Left ventricle myocardium inferior (tissue), 1 donor: ENCODE data around the gene MTERF4. TPM values are rescaled to one million over a fixed set of nuclear protein-coding genes. Genes with fewer than 3 reads are reported as not detected.

Experiments used
- DNase-seq: peaks from one replicate; pipeline ENCODE4 v3.0.0-alpha.2; 2020
- H3K27ac ChIP-seq: fragments of 200-600 bp; replicated peaks from 2 replicates; pipeline ENCODE4 v1.8.0; 2021
- H3K27me3 ChIP-seq: fragments of 200-600 bp; 2 replicates; pipeline ENCODE4 v1.8.0; 2021; ENCODE audit warnings: low read depth
- H3K36me3 ChIP-seq: fragments of 200-600 bp; 2 replicates; pipeline ENCODE4 v1.8.0; 2021
- H3K4me1 ChIP-seq: fragments of 200-600 bp; 2 replicates; pipeline ENCODE4 v1.8.0; 2021
- H3K4me3 ChIP-seq: fragments of 200-600 bp; 2 replicates; pipeline ENCODE4 v1.8.0; 2021; ENCODE audit warnings: mild to moderate bottlenecking, moderate library complexity
- H3K9me3 ChIP-seq: fragments of 200-600 bp; replicated peaks from 2 replicates; pipeline ENCODE4 v1.8.0; 2021
- CTCF ChIP-seq: fragments of 200-600 bp; IDR thresholded peaks from 2 replicates; pipeline ENCODE4 v1.8.0; 2021; ENCODE audit warnings: antibody characterized with exemption, mild to moderate bottlenecking, borderline replicate concordance
- intact Hi-C: fragments of 100-400 bp; cut with micrococcal nuclease; formaldehyde crosslinking; loops from one replicate; pipeline ENCODE4 v1.11.0; 2022
- total RNA-seq: library from RNA; stranded (reverse); fragmentation: NEBNext Ultra II Directional; extraction: Animal tissue kit (Norgen Biotek cat#: 25700); gene quantifications from one replicate; pipeline ENCODE4 v1.2.1, GENCODE V29; 2021
- donor health status: DM: no; HTN: yes; CAD: no; lungs with severe emphysema.

Gene MTERF4
- total RNA-seq, 1 donor from 2014 or later, result 19.5 TPM

DNA sequence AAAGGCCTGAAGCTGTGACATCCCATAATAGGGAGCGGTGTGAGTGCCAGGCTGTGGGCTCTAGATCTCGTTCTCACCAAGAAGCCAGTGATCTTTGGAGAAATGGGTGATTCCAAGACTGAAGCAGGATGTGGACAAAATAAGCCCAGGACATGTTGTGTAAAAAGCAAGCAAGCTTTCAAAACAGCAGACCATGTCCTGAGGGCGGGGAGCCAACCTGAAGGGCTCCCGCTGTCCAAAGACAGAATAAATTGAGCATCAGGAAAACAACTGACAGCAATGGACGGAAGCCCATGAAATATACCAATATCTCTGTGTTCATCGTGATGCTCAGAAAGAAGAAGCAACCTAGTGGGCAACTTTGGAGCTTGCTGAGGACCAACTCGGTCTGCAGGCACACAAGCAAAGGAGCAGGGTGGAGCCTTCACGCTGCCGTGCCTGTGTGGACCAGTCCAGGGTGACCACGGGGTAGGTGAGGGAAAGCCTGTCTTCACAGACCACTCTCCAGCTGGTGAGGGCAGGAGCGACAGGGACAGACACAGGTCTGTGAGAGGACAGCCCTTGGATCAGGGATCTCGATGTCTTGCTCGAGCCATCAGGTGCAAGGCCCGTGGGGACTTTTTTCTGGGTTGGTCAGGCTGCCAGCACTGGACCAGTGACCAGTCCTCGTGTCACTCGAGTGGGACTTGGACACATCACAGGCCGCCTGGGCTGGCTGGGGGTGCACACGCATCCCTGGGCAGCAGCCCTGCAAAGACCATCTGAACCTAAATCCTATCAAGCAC lies 21.5 kb downstream of the MTERF4 start:
- Histone ChIP-seq H3K27me3 (no peaks in the 10 kb centered on the region), H3K36me3 (peaks cover 15% of the 10 kb centered on the region), H3K9me3 (no peaks in the 10 kb centered on the region), H3K4me1 (peaks cover 10% of the 10 kb centered on the region), H3K27ac (no peak overlapping the region), H3K4me3 (no peak overlapping the region)
- no peak for DNase-seq
- no peak for TF ChIP-seq CTCF
- intact Hi-C loops, result no loop called here

DNA sequence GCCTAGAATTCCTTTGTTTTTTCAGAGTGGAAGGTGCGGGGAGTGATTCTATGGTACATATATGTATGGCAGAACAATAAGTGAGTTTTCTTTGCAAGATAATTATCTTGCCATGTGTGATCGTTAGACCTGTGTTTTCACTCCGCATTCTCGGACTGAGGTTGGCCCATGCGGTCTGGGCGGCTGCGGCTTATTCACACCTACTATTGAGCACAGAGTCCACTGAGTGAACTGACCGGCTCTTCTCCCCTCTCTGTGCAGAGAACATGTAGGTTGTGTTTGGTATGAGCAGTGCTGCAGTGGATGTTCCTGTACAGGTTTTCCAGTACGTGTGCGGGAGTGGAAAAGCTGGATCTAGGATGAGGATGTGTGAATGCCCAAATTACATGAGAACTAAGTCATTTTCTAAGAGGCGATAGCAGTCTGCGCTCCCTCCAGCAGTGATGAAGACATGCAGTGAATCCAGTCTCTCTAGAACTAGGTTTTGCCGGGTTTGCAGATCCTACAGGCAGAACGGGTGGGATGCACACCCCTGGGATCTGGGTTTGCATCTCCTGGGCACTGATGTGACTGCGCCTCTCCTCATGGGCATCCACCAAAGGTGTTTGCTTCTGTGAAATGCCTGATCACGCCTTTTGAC lies 27.1 kb downstream of the MTERF4 start:
- Histone ChIP-seq H3K4me1 (no peaks in the 10 kb centered on the region), H3K4me3 (no peak overlapping the region), H3K27me3 (no peaks in the 10 kb centered on the region), H3K27ac (no peak overlapping the region), H3K9me3 (no peaks in the 10 kb centered on the region), H3K36me3 (peaks cover 58% of the 10 kb centered on the region)
- TF ChIP-seq CTCF, result no peak
- DNase-seq, result no peak
- intact Hi-C loops, result no loop called here

- Histone ChIP-seq H3K36me3 (peaks cover 64% of the 10 kb centered on the region), H3K27ac (no peak overlapping the region), H3K27me3 (no peaks in the 10 kb centered on the region), H3K4me3 (no peak overlapping the region), H3K9me3 (no peaks in the 10 kb centered on the region), H3K4me1 (no peaks in the 10 kb centered on the region)
- no peak for DNase-seq
- intact Hi-C loops, result no loop called here
- no peak for TF ChIP-seq CTCF
These were observed 27.8 kb downstream of the MTERF4 start for GRCh38 chr2:241074065-241074818.

GRCh38 chr2:241073166-241074064 lies 28.7 kb downstream of the MTERF4 start:
- H3K27ac ChIP-seq, result no peak overlapping the region
- no peak for DNase-seq
- TF ChIP-seq CTCF, result no peak
- H3K36me3 ChIP-seq, result peaks cover 72% of the 10 kb centered on the region
- H3K4me1 ChIP-seq, result no peaks in the 10 kb centered on the region
- intact Hi-C loops, result no loop called here
- H3K9me3 ChIP-seq, result no peaks in the 10 kb centered on the region
- H3K27me3 ChIP-seq, result no peaks in the 10 kb centered on the region
- H3K4me3 ChIP-seq, result no peak overlapping the region
